ENCODE data around the gene CRLF1.

- TF ChIP-seq CTCF (IDR thresholded peaks at IDR 0.05) (no peak), JUNB (IDR thresholded peaks at IDR 0.05) (no peak), BCL3 (IDR thresholded peaks at IDR 0.05) (no peak), POLR2A (IDR thresholded peaks at IDR 0.05; ENCODE audit: low read length) (no peak), CEBPB (IDR thresholded peaks at IDR 0.05) (0 out of 4 replicates have a peak, but pooled peaks of 1 of the 2 experiments have one; percentile 8), USF2 (IDR thresholded peaks at IDR 0.05) (no peak)
Measured at GRCh38 chr19:18629166-18630088, 22.8 kb upstream of the CRLF1 start.
